HepG2 (cell line): ENCODE results near the gene EMILIN3. TPM values are rescaled to one million over a fixed set of nuclear protein-coding genes. Genes with fewer than 3 reads are reported as not detected.

ENCODE experiments used
- CBX2 ChIP-seq, 2 experiments: fragments of 200-600 bp in 1 of 2; sonication (generic); formaldehyde crosslinking in 1 of 2; IDR thresholded peaks; 2 replicates each; pipeline versions ENCODE4 v1.7.0 to v1.8.1; 2018 to 2022; ENCODE audit warnings: low read depth in 2 of 2, low read length in 1 of 2, mild to moderate bottlenecking in 1 of 2, missing genetic modification reagents in 1 of 2
- CCDC6 ChIP-seq: sonication (generic); formaldehyde crosslinking; IDR thresholded peaks from 2 replicates; pipeline ENCODE4 v1.8.1; 2022; ENCODE audit warnings: mild to moderate bottlenecking, missing genetic modification reagents, moderate library complexity
- DMAP1 ChIP-seq: IDR thresholded peaks from 2 replicates; pipeline ENCODE4 v1.6.1; 2016
- HOXA3 ChIP-seq: sonication (generic); formaldehyde crosslinking; IDR thresholded peaks from 2 replicates; pipeline ENCODE4 v1.5.0; 2020; ENCODE audit warnings: missing genetic modification reagents
- MED13 ChIP-seq: sonication (generic); formaldehyde crosslinking; IDR thresholded peaks from 2 replicates; pipeline ENCODE4 v1.5.0; 2020; ENCODE audit warnings: missing genetic modification reagents
- TCF7L2 ChIP-seq: IDR thresholded peaks from 2 replicates; pipeline ENCODE4 v1.6.1; 2011; ENCODE audit warnings: mild to moderate bottlenecking, low read depth, low read length, moderate library complexity
- YEATS2 ChIP-seq: sonication (generic); formaldehyde crosslinking; IDR thresholded peaks from 2 replicates; pipeline ENCODE4 v1.4.0; 2020; ENCODE audit warnings: missing genetic modification reagents, borderline replicate concordance
- ZBTB1 ChIP-seq: sonication (generic); formaldehyde crosslinking; IDR thresholded peaks from 2 replicates; pipeline ENCODE4 v1.4.0; 2020; ENCODE audit warnings: missing genetic modification reagents, borderline replicate concordance
- ZNF546 ChIP-seq: sonication (generic); formaldehyde crosslinking; conservative IDR thresholded peaks from 2 replicates; pipeline ENCODE4 v1.8.1; 2023; ENCODE audit warnings: mild to moderate bottlenecking, missing genetic modification reagents
- ZNF605 ChIP-seq: sonication (generic); formaldehyde crosslinking; IDR thresholded peaks from 2 replicates; pipeline ENCODE4 v1.8.0; 2022; ENCODE audit warnings: mild to moderate bottlenecking, missing genetic modification reagents
- polyA plus RNA-seq, 8 experiments: library from polyadenylated mRNA; depleted of rRNA in 3 of 8; stranded (reverse) in 7 of 8; unstranded in 1 of 8; fragments of >200 nt; fragmentation: Illumina TruSeq in 4 of 8; extraction: Trizol in 4 of 8; gene quantifications; 2 replicates each; pipeline versions ENCODE4 v1.2.1 to v1.2.3, GENCODE V29; 2011 to 2016; ENCODE audit warnings: low read depth in 4 of 8, missing spikeins in 1 of 8, mixed read lengths in 1 of 8; ENCODE audit not compliant: insufficient read depth in 1 of 8
- total RNA-seq, 5 experiments: library from RNA; depleted of rRNA; stranded (reverse); fragments of >200 nt; fragmentation: Illumina TruSeq; extraction: Trizol; gene quantifications; 2 replicates each; pipeline ENCODE4 v1.2.3, GENCODE V29; 2016; ENCODE audit warnings: low read depth in 1 of 5
- TF ChIP-seq, protein P1 (sequence below): sonication (generic); formaldehyde crosslinking; IDR thresholded peaks from 2 replicates; pipeline ENCODE4 v1.4.0; 2020; ENCODE audit warnings: missing genetic modification reagents
- TF ChIP-seq, protein P2 (sequence below): sonication (generic); formaldehyde crosslinking; IDR thresholded peaks from 2 replicates; pipeline ENCODE4 v1.8.1; 2023; ENCODE audit warnings: mild to moderate bottlenecking, inconsistent platforms, moderate library complexity, missing genetic modification reagents, borderline replicate concordance
- TF ChIP-seq, protein P3 (sequence below): sonication (generic); formaldehyde crosslinking; conservative IDR thresholded peaks from 2 replicates; pipeline ENCODE4 v1.5.0; 2020; ENCODE audit warnings: missing genetic modification reagents
- TF ChIP-seq, protein P4 (sequence below): sonication (generic); formaldehyde crosslinking; IDR thresholded peaks from 2 replicates; pipeline ENCODE4 v1.4.0; 2020; ENCODE audit warnings: missing genetic modification reagents
- TF ChIP-seq, protein P5 (sequence below): sonication (generic); formaldehyde crosslinking; IDR thresholded peaks from 2 replicates; pipeline ENCODE4 v1.5.0; 2020; ENCODE audit warnings: missing genetic modification reagents

The EMILIN3 gene
- total and polyA plus RNA-seq, 2 of the 13 experiments (the other 11 are each of a cell fraction or from before 2014, with no cell fraction given): 0.25 to 0.29 TPM

DNA sequence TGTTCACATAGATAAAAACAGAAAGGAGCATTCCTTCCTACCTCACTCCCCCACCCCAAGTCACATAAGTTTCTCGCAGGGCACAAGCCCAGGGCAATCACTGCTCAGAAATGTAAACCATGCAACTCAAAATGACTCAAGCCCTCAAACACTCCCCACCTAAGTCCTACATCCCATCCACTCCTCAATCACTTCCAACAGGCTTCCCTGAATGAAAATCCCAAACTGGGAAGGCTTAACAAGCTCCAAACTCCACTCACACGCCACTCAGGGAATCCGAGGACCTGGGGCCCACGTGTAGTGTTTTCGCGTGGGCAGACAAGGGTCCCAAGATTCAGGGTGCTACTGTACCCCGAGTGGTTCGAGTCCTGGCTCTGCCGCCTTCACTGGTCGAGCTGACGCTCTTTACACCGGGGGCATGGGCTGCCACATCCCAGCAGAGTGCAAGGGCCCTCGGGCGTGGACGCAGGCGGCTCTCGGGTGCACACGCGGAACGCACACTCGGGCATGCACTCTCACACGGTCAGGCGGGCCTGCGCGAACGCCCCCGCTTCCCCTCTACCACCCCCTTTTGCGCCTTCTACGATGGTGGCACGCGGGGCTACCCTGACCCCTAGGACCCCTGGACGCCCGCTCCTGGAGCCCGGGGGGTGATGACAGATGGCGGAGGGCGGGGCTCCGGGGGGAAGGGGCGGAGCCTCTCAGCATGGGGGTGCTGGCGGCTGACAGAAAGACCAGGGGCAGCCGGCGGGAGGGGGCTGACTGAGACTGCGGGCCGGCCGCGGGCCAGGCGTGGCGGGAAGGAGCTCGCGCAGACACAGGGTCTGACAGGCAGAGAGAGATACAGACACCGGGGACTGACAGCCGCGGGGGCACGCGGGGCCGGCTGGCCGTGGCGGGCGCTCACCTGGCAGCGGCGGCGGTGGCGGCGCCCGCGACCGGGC is 49.7 kb downstream of the EMILIN3 start (continued):
- TF ChIP-seq ZNF605 (CRISPR knock-in tag): no peak; the same call in 1 of the 2 replicates
- TF ChIP-seq CCDC6 (CRISPR knock-in tag): no peak
- TF ChIP-seq, protein P1, sequence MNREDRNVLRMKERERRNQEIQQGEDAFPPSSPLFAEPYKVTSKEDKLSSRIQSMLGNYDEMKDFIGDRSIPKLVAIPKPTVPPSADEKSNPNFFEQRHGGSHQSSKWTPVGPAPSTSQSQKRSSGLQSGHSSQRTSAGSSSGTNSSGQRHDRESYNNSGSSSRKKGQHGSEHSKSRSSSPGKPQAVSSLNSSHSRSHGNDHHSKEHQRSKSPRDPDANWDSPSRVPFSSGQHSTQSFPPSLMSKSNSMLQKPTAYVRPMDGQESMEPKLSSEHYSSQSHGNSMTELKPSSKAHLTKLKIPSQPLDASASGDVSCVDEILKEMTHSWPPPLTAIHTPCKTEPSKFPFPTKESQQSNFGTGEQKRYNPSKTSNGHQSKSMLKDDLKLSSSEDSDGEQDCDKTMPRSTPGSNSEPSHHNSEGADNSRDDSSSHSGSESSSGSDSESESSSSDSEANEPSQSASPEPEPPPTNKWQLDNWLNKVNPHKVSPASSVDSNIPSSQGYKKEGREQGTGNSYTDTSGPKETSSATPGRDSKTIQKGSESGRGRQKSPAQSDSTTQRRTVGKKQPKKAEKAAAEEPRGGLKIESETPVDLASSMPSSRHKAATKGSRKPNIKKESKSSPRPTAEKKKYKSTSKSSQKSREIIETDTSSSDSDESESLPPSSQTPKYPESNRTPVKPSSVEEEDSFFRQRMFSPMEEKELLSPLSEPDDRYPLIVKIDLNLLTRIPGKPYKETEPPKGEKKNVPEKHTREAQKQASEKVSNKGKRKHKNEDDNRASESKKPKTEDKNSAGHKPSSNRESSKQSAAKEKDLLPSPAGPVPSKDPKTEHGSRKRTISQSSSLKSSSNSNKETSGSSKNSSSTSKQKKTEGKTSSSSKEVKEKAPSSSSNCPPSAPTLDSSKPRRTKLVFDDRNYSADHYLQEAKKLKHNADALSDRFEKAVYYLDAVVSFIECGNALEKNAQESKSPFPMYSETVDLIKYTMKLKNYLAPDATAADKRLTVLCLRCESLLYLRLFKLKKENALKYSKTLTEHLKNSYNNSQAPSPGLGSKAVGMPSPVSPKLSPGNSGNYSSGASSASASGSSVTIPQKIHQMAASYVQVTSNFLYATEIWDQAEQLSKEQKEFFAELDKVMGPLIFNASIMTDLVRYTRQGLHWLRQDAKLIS (CRISPR knock-in tag): no peak
- TF ChIP-seq, protein P2, sequence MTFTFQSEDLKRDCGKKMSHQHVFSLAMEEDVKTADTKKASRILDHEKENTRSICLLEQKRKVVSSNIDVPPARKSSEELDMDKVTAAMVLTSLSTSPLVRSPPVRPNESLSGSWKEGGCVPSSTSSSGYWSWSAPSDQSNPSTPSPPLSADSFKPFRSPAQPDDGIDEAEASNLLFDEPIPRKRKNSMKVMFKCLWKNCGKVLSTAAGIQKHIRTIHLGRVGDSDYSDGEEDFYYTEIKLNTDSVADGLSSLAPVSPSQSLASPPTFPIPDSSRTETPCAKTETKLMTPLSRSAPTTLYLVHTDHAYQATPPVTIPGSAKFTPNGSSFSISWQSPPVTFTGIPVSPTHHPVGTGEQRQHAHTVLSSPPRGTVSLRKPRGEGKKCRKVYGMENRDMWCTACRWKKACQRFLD (CRISPR knock-in tag): peak; percentile 90
- TF ChIP-seq, protein P3, sequence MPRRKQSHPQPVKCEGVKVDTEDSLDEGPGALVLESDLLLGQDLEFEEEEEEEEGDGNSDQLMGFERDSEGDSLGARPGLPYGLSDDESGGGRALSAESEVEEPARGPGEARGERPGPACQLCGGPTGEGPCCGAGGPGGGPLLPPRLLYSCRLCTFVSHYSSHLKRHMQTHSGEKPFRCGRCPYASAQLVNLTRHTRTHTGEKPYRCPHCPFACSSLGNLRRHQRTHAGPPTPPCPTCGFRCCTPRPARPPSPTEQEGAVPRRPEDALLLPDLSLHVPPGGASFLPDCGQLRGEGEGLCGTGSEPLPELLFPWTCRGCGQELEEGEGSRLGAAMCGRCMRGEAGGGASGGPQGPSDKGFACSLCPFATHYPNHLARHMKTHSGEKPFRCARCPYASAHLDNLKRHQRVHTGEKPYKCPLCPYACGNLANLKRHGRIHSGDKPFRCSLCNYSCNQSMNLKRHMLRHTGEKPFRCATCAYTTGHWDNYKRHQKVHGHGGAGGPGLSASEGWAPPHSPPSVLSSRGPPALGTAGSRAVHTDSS: 0 out of 2 replicates have a peak, but pooled peaks have one; percentile 44
- TF ChIP-seq TCF7L2: no peak
- TF ChIP-seq HOXA3: peak; percentile 69
- TF ChIP-seq MED13 (CRISPR knock-in tag): no peak
- peak; percentile 83; the same call in 1 of the 2 replicates for TF ChIP-seq DMAP1 (CRISPR knock-in tag)
- TF ChIP-seq YEATS2 (CRISPR knock-in tag): peak; percentile 49; the same call in 1 of the 2 replicates
- TF ChIP-seq CBX2 (IDR thresholded peaks at IDR 0.05; ENCODE audit: low read depth, low read length): no peak
- no peak for TF ChIP-seq CBX2 (CRISPR knock-in tag; IDR thresholded peaks at IDR 0.05; ENCODE audit: low read depth)
- TF ChIP-seq ZBTB1 (CRISPR knock-in tag): no peak
- TF ChIP-seq, protein P4, sequence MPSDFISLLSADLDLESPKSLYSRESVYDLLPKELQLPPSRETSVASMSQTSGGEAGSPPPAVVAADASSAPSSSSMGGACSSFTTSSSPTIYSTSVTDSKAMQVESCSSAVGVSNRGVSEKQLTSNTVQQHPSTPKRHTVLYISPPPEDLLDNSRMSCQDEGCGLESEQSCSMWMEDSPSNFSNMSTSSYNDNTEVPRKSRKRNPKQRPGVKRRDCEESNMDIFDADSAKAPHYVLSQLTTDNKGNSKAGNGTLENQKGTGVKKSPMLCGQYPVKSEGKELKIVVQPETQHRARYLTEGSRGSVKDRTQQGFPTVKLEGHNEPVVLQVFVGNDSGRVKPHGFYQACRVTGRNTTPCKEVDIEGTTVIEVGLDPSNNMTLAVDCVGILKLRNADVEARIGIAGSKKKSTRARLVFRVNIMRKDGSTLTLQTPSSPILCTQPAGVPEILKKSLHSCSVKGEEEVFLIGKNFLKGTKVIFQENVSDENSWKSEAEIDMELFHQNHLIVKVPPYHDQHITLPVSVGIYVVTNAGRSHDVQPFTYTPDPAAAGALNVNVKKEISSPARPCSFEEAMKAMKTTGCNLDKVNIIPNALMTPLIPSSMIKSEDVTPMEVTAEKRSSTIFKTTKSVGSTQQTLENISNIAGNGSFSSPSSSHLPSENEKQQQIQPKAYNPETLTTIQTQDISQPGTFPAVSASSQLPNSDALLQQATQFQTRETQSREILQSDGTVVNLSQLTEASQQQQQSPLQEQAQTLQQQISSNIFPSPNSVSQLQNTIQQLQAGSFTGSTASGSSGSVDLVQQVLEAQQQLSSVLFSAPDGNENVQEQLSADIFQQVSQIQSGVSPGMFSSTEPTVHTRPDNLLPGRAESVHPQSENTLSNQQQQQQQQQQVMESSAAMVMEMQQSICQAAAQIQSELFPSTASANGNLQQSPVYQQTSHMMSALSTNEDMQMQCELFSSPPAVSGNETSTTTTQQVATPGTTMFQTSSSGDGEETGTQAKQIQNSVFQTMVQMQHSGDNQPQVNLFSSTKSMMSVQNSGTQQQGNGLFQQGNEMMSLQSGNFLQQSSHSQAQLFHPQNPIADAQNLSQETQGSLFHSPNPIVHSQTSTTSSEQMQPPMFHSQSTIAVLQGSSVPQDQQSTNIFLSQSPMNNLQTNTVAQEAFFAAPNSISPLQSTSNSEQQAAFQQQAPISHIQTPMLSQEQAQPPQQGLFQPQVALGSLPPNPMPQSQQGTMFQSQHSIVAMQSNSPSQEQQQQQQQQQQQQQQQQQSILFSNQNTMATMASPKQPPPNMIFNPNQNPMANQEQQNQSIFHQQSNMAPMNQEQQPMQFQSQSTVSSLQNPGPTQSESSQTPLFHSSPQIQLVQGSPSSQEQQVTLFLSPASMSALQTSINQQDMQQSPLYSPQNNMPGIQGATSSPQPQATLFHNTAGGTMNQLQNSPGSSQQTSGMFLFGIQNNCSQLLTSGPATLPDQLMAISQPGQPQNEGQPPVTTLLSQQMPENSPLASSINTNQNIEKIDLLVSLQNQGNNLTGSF (CRISPR knock-in tag): peak; percentile 85
- peak; percentile 76 for TF ChIP-seq ZNF546
- TF ChIP-seq, protein P5, sequence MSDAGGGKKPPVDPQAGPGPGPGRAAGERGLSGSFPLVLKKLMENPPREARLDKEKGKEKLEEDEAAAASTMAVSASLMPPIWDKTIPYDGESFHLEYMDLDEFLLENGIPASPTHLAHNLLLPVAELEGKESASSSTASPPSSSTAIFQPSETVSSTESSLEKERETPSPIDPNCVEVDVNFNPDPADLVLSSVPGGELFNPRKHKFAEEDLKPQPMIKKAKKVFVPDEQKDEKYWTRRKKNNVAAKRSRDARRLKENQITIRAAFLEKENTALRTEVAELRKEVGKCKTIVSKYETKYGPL: no peak
